Inflammatory macrophage treated with lipopolysaccharide for 1 hour (primary cell): ENCODE measurements around the gene PREP.
"Not testable (repeated sequence)": the region's sequence is repeated elsewhere in the genome, so short reads cannot be mapped to it uniquely, and the experiment has no call there.

Experiments
- DNase-seq, 2 donors: peaks; one replicate each; pipeline ENCODE4 v3.0.0-alpha.2; 2020 to 2022

PREP gene

DNA sequence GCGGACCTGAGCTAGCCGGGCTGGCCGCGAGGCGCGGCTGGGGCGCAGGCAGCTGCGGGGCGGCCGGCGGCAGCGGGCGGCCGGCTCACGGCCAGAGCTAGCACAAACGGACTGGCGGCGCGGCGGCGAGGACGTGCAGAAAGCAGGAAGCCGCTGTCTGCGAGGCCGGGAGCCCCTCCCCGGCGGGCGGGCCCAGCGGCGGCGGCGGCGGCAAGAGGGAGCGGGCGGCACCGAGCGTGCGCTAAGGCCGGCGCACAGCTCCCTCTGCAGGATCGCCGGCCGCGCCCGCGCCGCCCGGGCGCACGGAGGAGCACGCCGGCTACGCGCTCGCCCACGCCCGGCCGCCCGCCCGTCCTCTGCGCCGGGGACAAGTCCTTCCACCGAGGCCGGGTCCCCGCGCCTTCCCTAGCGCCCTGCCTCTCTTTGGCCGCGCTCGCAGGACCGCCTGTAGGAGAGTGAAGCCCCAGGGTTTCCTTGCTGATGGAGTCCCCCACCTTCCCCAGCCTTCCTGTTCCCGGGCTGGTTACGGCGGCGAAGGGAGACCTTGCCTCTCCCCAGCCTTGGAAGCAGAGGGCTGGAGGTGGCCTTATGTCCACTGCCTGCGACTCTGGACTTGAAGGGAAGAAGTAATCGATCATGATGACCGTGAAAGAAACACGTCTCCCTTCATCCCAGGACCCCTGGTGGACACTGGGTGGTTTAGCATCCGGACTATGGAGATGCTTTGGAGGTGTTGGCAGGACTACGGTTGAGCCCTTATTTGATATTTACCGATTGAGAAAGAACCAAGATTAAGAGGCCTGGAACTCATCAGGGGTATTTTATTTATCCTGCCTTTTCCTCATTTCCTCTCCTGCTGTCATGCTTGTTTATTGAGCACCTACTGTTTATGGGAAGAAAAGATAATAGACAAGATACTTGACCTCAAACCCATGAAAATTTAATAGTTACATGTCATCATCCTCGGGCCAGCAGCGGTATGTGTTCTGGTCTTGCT, at the start of gene PREP:
PREP (minus strand) TSS at position 144 of the 997 bp plus-strand sequence. CDS start 191 bp downstream, outside the sequence.
- DNase-seq = peak; percentile 82 to 88

DNA sequence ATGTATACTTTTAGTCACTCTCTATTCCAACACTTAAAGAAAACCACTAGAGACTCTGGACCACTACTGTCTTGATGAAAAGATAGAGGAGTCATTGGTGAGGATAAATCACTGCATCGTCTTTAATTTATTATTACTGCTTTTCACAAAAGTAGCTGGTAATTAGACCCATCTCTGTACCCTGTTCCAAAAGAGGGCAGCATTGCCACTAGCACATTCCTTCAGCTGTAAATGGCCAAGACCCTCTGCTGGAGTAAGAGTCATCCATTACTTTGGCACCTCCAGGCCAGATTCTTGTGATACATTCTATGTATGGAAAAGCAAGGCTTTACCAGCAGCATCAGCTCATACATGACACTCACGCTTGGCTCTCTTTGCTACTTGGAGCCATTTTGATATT, 49.5 kb upstream of the PREP start:
- no peak for DNase-seq

- no peak for DNase-seq
Observed at GRCh38 chr6:105449756-105450390, 47.0 kb upstream of the PREP start.

GRCh38 chr6:105445481-105445880, 42.6 kb upstream of the PREP start:
- no peak for DNase-seq

GRCh38 chr6:105443941-105444340, 41.1 kb upstream of the PREP start:
- DNase-seq = no peak

- no peak for DNase-seq
Observed at GRCh38 chr6:105442369-105442768, 39.5 kb upstream of the PREP start.

- DNase-seq = no peak
Observed at GRCh38 chr6:105437236-105437635, 34.4 kb upstream of the PREP start.

GRCh38 chr6:105433723-105434122, 30.8 kb upstream of the PREP start:
- no peak for DNase-seq

DNA sequence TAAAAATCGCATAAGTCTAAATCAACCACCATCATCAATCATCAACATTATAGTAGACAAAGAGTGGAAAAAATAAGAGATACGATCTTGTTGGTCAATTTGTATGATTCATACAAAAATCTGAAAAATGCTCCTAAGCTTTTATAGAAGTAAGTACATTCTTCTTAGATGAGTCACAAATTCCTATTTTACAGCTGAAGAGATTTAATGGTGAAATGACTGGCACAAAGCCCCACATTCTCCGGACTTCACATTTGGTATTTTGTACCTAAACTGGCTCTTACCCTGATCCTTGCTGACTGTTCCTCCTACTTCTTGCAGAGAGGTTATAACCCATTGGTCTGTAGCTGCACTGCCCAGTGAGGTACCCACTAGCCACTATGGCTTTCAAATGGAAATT, 29.9 kb upstream of the PREP start:
- no peak for DNase-seq

GRCh38 chr6:105431226-105431625, 28.3 kb upstream of the PREP start:
- peak; percentile 27 to 70 for DNase-seq

DNA sequence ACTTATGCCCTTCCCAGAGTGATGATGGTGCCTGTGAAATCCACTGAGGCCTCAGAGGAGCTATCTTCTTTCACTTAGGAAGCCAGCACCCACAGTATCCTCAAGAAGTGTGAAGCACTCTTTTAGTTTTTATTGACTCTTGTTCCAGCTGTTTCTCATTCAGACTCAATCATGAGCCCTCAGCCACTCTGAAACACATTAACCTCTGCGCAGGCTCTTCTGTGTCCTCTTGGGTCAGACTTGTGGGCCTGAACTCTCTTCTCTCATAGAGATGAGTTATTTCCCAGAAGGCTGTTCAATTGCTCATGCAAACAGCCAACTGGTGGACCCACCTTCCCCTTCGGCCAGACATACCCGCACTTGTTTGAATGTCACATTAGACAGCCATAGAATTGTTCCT, 27.8 kb upstream of the PREP start:
- no peak for DNase-seq

- DNase-seq = no peak
Observed at GRCh38 chr6:105429676-105430075, 26.8 kb upstream of the PREP start.

- DNase-seq = no peak
Observed at GRCh38 chr6:105428342-105428957, 25.6 kb upstream of the PREP start.

DNA sequence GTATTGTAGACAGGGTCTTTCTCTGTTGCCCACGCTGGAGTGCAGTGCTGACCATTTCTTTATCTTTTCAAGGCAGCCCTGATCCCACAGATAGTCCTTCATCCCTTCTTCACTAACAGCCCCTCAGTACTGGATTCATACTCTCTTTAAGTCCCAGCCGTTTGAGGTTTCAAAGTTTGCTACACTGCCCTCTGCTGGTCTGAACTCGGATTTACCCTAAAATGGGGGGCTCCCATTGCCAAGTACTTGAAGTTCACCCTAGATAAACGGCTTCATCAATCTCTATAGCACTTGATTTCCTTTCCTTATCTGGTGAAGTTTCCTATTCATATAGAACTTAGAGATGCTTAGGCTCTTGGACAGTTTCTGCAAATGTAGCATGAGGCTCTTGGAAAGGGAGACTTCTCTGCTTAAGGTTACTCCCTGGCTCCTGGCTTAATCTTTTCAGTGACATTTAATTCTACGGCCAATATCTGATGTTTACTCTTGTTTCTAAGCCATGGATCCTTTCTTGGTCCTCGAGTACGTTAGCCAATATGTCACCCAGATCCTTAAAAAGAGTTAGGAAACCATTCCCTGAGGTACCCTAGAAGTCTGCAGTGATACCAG, 21.4 kb upstream of the PREP start:
- DNase-seq = peak; percentile 12 to 90

- DNase-seq = not testable (repeated sequence)
Observed at GRCh38 chr6:105416971-105417370, 14.1 kb upstream of the PREP start.

DNA sequence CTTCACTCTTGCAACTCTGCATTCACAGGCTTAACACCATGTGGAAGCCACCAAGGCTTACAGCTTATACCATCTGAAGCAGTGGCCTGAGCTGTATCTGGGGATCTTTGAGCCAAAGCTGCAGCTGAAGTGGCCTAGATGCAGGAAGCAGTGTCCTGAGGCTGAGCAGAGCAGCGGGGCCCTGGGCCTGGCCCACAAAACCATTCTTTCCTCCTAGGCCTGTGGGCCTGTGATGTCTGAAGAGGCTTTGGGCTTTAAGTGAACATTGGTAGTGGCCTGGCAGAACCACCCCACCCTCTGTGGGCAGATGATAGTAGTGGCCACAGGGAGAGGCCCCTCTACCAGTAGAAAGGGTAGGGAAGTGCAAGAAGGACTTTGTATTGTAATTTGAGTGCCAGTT, 6.9 kb upstream of the PREP start:
- DNase-seq = no peak

DNA sequence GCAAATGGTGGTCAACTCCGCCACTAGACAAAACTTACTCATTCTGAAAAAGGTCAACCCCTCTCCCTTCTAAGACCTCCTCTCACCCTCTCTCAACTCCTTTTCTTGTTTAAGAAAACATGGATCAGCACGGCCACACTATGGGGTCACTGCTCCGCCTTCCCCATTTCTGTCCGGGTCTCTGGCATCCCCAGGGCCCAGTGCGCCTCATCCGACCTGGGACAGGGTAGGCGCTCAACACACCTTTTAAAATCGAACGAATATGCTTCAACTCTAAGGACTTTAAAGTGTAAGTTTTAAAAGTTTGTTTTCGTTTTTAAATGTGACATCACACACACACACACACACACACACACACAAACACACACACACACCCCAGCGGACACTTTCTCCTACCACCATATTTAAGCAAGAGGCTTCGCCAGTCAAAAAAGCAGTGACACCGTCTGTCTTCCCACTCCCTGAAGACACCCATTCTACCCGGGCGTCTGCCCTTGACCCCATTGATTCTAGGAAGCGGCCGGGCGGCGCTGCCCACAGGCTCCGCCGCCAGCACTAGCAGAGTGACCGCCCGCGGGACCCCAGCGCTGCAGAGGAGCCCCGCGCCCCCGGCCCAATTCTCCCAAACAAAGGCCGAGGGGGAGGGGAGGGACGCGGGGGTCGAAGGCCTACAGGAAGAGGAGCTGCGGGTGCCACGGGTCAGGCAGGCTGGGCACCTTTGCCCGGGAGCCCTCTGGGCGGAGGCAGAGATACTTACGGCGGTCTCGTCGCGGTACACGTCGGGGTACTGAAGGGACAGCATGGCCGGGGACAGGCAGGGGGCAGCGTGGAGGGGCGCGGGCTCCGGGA, 568 bp downstream of the PREP start:
- DNase-seq = peak; percentile 36 to 48

- DNase-seq = no peak
Observed at GRCh38 chr6:105401247-105402089, 1.4 kb downstream of the PREP start.

- DNase-seq = peak; percentile 52 to 66
Observed at GRCh38 chr6:105400501-105400900, 2.4 kb downstream of the PREP start.

- no peak for DNase-seq
Observed at GRCh38 chr6:105398859-105399258, 4.0 kb downstream of the PREP start.

DNA sequence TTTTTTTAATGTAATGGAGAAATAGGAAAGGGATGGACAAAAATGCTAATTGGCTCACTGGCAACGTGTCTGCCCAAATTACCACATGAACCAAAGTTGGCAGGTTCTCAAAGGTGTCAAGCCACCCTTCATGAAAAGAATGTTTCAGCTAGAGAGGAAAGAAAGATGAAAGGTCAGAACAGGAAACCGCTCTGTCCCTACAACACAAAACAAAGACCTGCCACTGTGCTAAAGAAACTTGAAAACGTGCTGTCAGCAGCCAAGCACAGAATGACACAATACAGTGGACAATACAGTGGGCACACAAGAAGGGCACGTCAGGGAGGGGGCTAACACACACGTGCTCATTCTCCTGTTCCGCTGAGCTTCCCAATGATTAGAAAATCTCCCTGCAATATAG, 4.9 kb downstream of the PREP start:
- DNase-seq = no peak
